HFFc6 (cell line): Measurements from ENCODE around the gene KIF5C. TPM values are rescaled to one million over a fixed set of nuclear protein-coding genes. Genes with fewer than 3 reads are reported as not detected.

Experiments
- DNase-seq: peaks from one replicate; pipeline ENCODE4 v3.0.0-alpha.2; 2018
- H3K27ac Mint-ChIP-seq: 2 replicates; pipeline ENCODE4 v1.8.0; 2020; ENCODE audit warnings: mild to moderate bottlenecking, mixed read lengths
- H3K27me3 Mint-ChIP-seq: 2 replicates; pipeline ENCODE4 v1.8.0; 2021; ENCODE audit warnings: mild to moderate bottlenecking, moderate library complexity, mixed read lengths; ENCODE audit not compliant: insufficient read depth
- H3K36me3 Mint-ChIP-seq: 2 replicates; pipeline ENCODE4 v1.8.0; 2021; ENCODE audit warnings: low read depth, mixed read lengths
- H3K4me1 Mint-ChIP-seq: 2 replicates; pipeline ENCODE4 v1.8.0; 2020; ENCODE audit warnings: low read depth, mixed read lengths
- H3K4me3 Mint-ChIP-seq: 2 replicates; pipeline ENCODE4 v1.8.0; 2020; ENCODE audit warnings: mild to moderate bottlenecking, moderate library complexity, mixed read lengths
- H3K9me3 Mint-ChIP-seq: 2 replicates; pipeline ENCODE4 v1.8.0; 2020; ENCODE audit warnings: mild to moderate bottlenecking, mixed read lengths
- CTCF ChIP-seq: fragments of 200-600 bp; sonication (generic); IDR thresholded peaks from 2 replicates; pipeline ENCODE4 v1.5.0; 2021; ENCODE audit warnings: antibody characterized with exemption, mild to moderate bottlenecking
- total RNA-seq, 6 experiments: library from RNA; stranded (reverse); fragmentation: NEBNext Ultra II Directional; extraction: Animal tissue kit (Norgen Biotek cat#: 25700); gene quantifications; 2 replicates in 1 of 6; 3 replicates in 5 of 6; pipeline ENCODE4 v1.2.3, GENCODE V29; 2021

The KIF5C gene
- total RNA-seq, 6 experiments from 2014 or later, result 0.38 to 1.0 (median 0.54) TPM

GRCh38 chr2:148983896-148984295 lies 108.9 kb downstream of the KIF5C start:
- DNase-seq, result no peak
- Mint-ChIP-seq H3K4me3 (no peak overlapping the region), H3K36me3 (no peaks in the 10 kb centered on the region), H3K27me3 (no peaks in the 10 kb centered on the region; the same call in 1 of the 2 replicates), H3K9me3 (no peaks in the 10 kb centered on the region), H3K27ac (no peak overlapping the region), H3K4me1 (peaks cover 6% of the 10 kb centered on the region; the same call in 1 of the 2 replicates)
- TF ChIP-seq CTCF, result no peak

GRCh38 chr2:148984449-148984848 lies 109.4 kb downstream of the KIF5C start:
- no peak for TF ChIP-seq CTCF
- no peaks in the 10 kb centered on the region; the same call in 1 of the 2 replicates for H3K27me3 Mint-ChIP-seq

GRCh38 chr2:148987286-148987685 lies 112.3 kb downstream of the KIF5C start:
- Mint-ChIP-seq H3K27ac (no peak overlapping the region), H3K27me3 (no peaks in the 10 kb centered on the region), H3K4me3 (no peak overlapping the region), H3K4me1 (peaks cover 10% of the 10 kb centered on the region; the same call in 1 of the 2 replicates), H3K9me3 (no peaks in the 10 kb centered on the region), H3K36me3 (no peaks in the 10 kb centered on the region)
- DNase-seq, result no peak
- no peak for TF ChIP-seq CTCF

More at GRCh38 chr2:148984449-148984848, 109.4 kb downstream of the KIF5C start:
- Mint-ChIP-seq H3K4me1 (peaks cover 6% of the 10 kb centered on the region; the same call in 1 of the 2 replicates), H3K27ac (no peak overlapping the region), H3K9me3 (no peaks in the 10 kb centered on the region), H3K36me3 (no peaks in the 10 kb centered on the region), H3K4me3 (no peak overlapping the region)
- no peak for DNase-seq

- TF ChIP-seq CTCF, result no peak
- no peak for DNase-seq
- Mint-ChIP-seq H3K27ac (no peak overlapping the region), H3K4me3 (no peak overlapping the region), H3K36me3 (no peaks in the 10 kb centered on the region), H3K4me1 (peaks cover 5% of the 10 kb centered on the region; the same call in 1 of the 2 replicates), H3K9me3 (no peaks in the 10 kb centered on the region), H3K27me3 (no peaks in the 10 kb centered on the region)
Measured at GRCh38 chr2:148988337-148988736, 113.3 kb downstream of the KIF5C start.

- peak; percentile 73 for DNase-seq
- TF ChIP-seq CTCF, result peak; percentile 85
- Mint-ChIP-seq H3K27ac (no peak overlapping the region), H3K9me3 (no peaks in the 10 kb centered on the region), H3K4me1 (peaks cover 5% of the 10 kb centered on the region; the same call in 1 of the 2 replicates), H3K36me3 (no peaks in the 10 kb centered on the region), H3K4me3 (no peak overlapping the region), H3K27me3 (no peaks in the 10 kb centered on the region)
Measured at GRCh38 chr2:148989882-148990493, 115.0 kb downstream of the KIF5C start.
